Memory B cell (primary cell): ENCODE data around the gene DCLK1.

Experiments used
- ATAC-seq: fragments of 150-1000 bp; cut with Tn5 transposase; 2 replicates; pipeline ENCODE4 v1.10.0; 2021; ENCODE audit warnings: low read depth, mild to moderate bottlenecking, moderate library complexity
- DNase-seq, 2 donors: peaks; one replicate each; pipeline ENCODE4 v3.0.0; 2022; ENCODE audit warnings: low spot score in 2 of 2
- H3K27ac Mint-ChIP-seq: one replicate; pipeline ENCODE4 v1.8.0; 2022; ENCODE audit warnings: mild to moderate bottlenecking, moderate library complexity, mixed read lengths
- H3K27me3 Mint-ChIP-seq: one replicate; pipeline ENCODE4 v1.8.0; 2022; ENCODE audit warnings: mixed read lengths
- H3K36me3 Mint-ChIP-seq: one replicate; pipeline ENCODE4 v1.8.0; 2022; ENCODE audit warnings: mild to moderate bottlenecking, mixed read lengths
- H3K4me1 Mint-ChIP-seq: one replicate; pipeline ENCODE4 v1.8.0; 2022; ENCODE audit warnings: mixed read lengths
- H3K4me3 Mint-ChIP-seq: one replicate; pipeline ENCODE4 v1.8.0; 2022; ENCODE audit warnings: mild to moderate bottlenecking, moderate library complexity, mixed read lengths
- H3K9me3 Mint-ChIP-seq: one replicate; pipeline ENCODE4 v1.8.0; 2022; ENCODE audit warnings: mixed read lengths

DCLK1 gene

GRCh38 chr13:35804901-35805300 is 326.3 kb downstream of the DCLK1 start:
- Mint-ChIP-seq H3K9me3 (no peaks in the 10 kb centered on the region), H3K27me3 (no peaks in the 10 kb centered on the region), H3K4me3 (no peak overlapping the region), H3K27ac (no peak overlapping the region), H3K4me1 (no peaks in the 10 kb centered on the region), H3K36me3 (no peaks in the 10 kb centered on the region)
- no peak for DNase-seq
- ATAC-seq: no peak

GRCh38 chr13:35797991-35798390 is 333.2 kb downstream of the DCLK1 start:
- ATAC-seq: no peak
- H3K4me1 Mint-ChIP-seq: no peaks in the 10 kb centered on the region
- H3K27ac Mint-ChIP-seq: no peak overlapping the region
- DNase-seq: no peak
- H3K9me3 Mint-ChIP-seq: peaks cover 3% of the 10 kb centered on the region
- H3K4me3 Mint-ChIP-seq: no peak overlapping the region
- H3K27me3 Mint-ChIP-seq: no peaks in the 10 kb centered on the region
- H3K36me3 Mint-ChIP-seq: no peaks in the 10 kb centered on the region

GRCh38 chr13:35797244-35797643 is 333.9 kb downstream of the DCLK1 start:
- H3K4me3 Mint-ChIP-seq: no peak overlapping the region
- H3K27me3 Mint-ChIP-seq: no peaks in the 10 kb centered on the region
- peaks cover 3% of the 10 kb centered on the region for H3K9me3 Mint-ChIP-seq
- no peaks in the 10 kb centered on the region for H3K4me1 Mint-ChIP-seq
- no peak overlapping the region for H3K27ac Mint-ChIP-seq
- DNase-seq: no peak
- no peak for ATAC-seq
- H3K36me3 Mint-ChIP-seq: no peaks in the 10 kb centered on the region

- no peak overlapping the region for H3K4me3 Mint-ChIP-seq
- H3K27ac Mint-ChIP-seq: no peak overlapping the region
- no peaks in the 10 kb centered on the region for H3K36me3 Mint-ChIP-seq
- no peaks in the 10 kb centered on the region for H3K4me1 Mint-ChIP-seq
- no peaks in the 10 kb centered on the region for H3K27me3 Mint-ChIP-seq
- peaks cover 3% of the 10 kb centered on the region for H3K9me3 Mint-ChIP-seq
- ATAC-seq (no peak), DNase-seq (no peak)
Observed at GRCh38 chr13:35796623-35797022, 334.6 kb downstream of the DCLK1 start.

- ATAC-seq: no peak
- Mint-ChIP-seq H3K4me3 (no peak overlapping the region), H3K9me3 (peaks cover 3% of the 10 kb centered on the region), H3K4me1 (no peaks in the 10 kb centered on the region), H3K27me3 (peaks cover under 1% of the 10 kb centered on the region), H3K36me3 (no peaks in the 10 kb centered on the region), H3K27ac (no peak overlapping the region)
- DNase-seq: no peak
Observed at GRCh38 chr13:35794734-35795389, 336.3 kb downstream of the DCLK1 start.

GRCh38 chr13:35793823-35794222 is 337.4 kb downstream of the DCLK1 start:
- Mint-ChIP-seq H3K4me1 (no peaks in the 10 kb centered on the region), H3K9me3 (peaks cover 3% of the 10 kb centered on the region), H3K4me3 (no peak overlapping the region), H3K27ac (no peak overlapping the region), H3K36me3 (no peaks in the 10 kb centered on the region), H3K27me3 (peaks cover 2% of the 10 kb centered on the region)
- no peak for ATAC-seq
- no peak for DNase-seq

GRCh38 chr13:35792911-35793310 is 338.3 kb downstream of the DCLK1 start:
- H3K27me3 Mint-ChIP-seq: peaks cover 2% of the 10 kb centered on the region
- no peak overlapping the region for H3K27ac Mint-ChIP-seq
- no peak overlapping the region for H3K4me3 Mint-ChIP-seq
- H3K9me3 Mint-ChIP-seq: peaks cover 3% of the 10 kb centered on the region
- no peaks in the 10 kb centered on the region for H3K36me3 Mint-ChIP-seq
- ATAC-seq: no peak
- DNase-seq: no peak
- H3K4me1 Mint-ChIP-seq: no peaks in the 10 kb centered on the region

GRCh38 chr13:35792021-35792420 is 339.2 kb downstream of the DCLK1 start:
- Mint-ChIP-seq H3K9me3 (peaks cover 3% of the 10 kb centered on the region), H3K36me3 (no peaks in the 10 kb centered on the region), H3K4me3 (no peak overlapping the region), H3K27ac (no peak overlapping the region), H3K4me1 (no peaks in the 10 kb centered on the region), H3K27me3 (peaks cover 2% of the 10 kb centered on the region)
- DNase-seq (no peak), ATAC-seq (no peak)

GRCh38 chr13:35791184-35791851 is 339.9 kb downstream of the DCLK1 start:
- DNase-seq (no peak), ATAC-seq (no peak)
- H3K27me3 Mint-ChIP-seq: peaks cover 2% of the 10 kb centered on the region
- no peak overlapping the region for H3K27ac Mint-ChIP-seq
- no peaks in the 10 kb centered on the region for H3K36me3 Mint-ChIP-seq
- H3K4me1 Mint-ChIP-seq: no peaks in the 10 kb centered on the region
- H3K9me3 Mint-ChIP-seq: peaks cover 3% of the 10 kb centered on the region
- no peak overlapping the region for H3K4me3 Mint-ChIP-seq

- H3K9me3 Mint-ChIP-seq: no peaks in the 10 kb centered on the region
- no peak overlapping the region for H3K4me3 Mint-ChIP-seq
- ATAC-seq (no peak), DNase-seq (no peak)
- no peaks in the 10 kb centered on the region for H3K36me3 Mint-ChIP-seq
- H3K27ac Mint-ChIP-seq: no peak overlapping the region
- no peaks in the 10 kb centered on the region for H3K4me1 Mint-ChIP-seq
- H3K27me3 Mint-ChIP-seq: peaks cover 2% of the 10 kb centered on the region
Observed at GRCh38 chr13:35789335-35790165, 341.6 kb downstream of the DCLK1 start.

GRCh38 chr13:35787937-35788336 is 343.2 kb downstream of the DCLK1 start:
- Mint-ChIP-seq H3K36me3 (no peaks in the 10 kb centered on the region), H3K4me1 (no peaks in the 10 kb centered on the region), H3K9me3 (no peaks in the 10 kb centered on the region), H3K27me3 (peaks cover 2% of the 10 kb centered on the region), H3K27ac (no peak overlapping the region), H3K4me3 (no peak overlapping the region)
- no peak for DNase-seq
- no peak for ATAC-seq

GRCh38 chr13:35785576-35786303 is 345.4 kb downstream of the DCLK1 start:
- no peak for DNase-seq
- ATAC-seq: no peak
- Mint-ChIP-seq H3K27ac (no peak overlapping the region), H3K27me3 (peaks cover 2% of the 10 kb centered on the region), H3K4me3 (no peak overlapping the region), H3K36me3 (no peaks in the 10 kb centered on the region), H3K4me1 (no peaks in the 10 kb centered on the region), H3K9me3 (no peaks in the 10 kb centered on the region)

GRCh38 chr13:35784286-35784951 is 346.8 kb downstream of the DCLK1 start:
- H3K27ac Mint-ChIP-seq: no peak overlapping the region
- H3K36me3 Mint-ChIP-seq: no peaks in the 10 kb centered on the region
- no peak for ATAC-seq

More at GRCh38 chr13:35784286-35784951, 346.8 kb downstream of the DCLK1 start:
- DNase-seq: no peak
- Mint-ChIP-seq H3K9me3 (no peaks in the 10 kb centered on the region), H3K4me3 (no peak overlapping the region), H3K27me3 (no peaks in the 10 kb centered on the region), H3K4me1 (no peaks in the 10 kb centered on the region)
